ENCODE measurements around the gene SH2D1B.
"Not testable (repeated sequence)": the region's sequence is repeated elsewhere in the genome, so short reads cannot be mapped to it uniquely, and the experiment has no call there.

SH2D1B gene

DNA sequence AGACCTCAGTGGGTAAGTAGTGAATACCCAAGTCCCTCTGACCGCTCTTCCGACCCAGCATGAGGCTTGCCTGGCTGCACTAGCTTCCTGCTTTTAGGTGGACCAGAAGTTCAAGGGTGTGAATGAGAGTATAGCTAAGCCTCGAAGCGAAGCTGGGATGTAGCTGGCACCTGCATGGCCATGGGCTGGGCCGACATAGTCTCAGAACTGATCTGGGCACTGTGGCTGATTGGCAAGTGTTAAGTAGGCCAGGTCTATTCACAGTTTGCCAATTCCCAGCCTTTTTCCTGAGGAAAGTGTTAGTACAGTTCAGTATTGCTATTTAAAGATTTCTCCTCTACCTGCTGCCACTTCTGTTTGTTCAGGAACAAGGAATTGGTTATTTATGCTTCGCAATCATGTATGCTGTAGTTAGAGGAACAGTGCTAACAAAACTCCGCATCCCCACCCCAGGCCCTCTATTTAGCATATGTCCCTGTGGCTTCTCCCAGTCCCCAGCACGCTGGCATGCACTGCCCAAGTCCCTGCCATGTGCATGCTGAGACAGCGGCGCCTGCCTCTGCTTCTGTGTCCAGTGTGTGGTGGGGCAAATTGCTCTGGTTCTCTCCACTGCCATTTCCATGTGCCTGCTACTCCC is 51.6 kb downstream of the SH2D1B start:
- ATAC-seq: no peak

DNA sequence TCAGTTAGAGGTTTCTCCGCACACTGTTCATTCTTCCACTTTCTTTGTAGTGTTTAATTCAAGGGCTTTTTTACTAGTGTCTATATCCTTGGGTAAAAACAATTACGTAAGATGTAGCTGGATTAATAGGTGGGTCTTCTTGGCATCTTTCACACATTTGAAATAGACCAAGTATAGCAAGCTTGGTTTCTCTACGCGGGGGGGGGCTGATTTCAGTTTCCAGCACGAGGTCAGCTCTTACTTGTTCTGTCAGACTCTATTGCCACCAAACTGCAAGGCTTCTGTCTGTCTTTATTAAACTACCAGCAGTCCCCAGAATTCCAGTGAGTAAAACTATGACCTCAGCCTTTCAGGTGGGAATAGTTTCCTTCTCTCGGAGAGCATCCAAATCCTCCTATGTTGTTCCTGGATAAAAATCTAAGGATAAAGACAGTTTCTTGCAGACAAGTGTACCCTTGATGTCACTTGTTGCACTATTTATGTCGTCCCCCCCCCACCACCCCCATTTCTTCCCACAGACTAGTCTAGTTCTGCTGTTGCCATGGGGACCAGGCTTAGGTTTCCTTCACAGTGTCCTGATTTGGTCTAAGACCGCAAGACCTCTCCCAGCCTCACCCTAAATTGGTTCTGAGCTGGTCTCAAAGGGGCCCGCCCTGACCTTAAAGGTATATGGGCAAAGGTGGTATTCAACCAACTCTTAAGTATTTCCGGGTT is 52.3 kb downstream of the SH2D1B start:
- no peak for ATAC-seq

GRCh38 chr1:162358928-162359327 is 53.0 kb downstream of the SH2D1B start:
- no peak for ATAC-seq

GRCh38 chr1:162357681-162358266 is 54.2 kb downstream of the SH2D1B start:
- ATAC-seq: no peak

DNA sequence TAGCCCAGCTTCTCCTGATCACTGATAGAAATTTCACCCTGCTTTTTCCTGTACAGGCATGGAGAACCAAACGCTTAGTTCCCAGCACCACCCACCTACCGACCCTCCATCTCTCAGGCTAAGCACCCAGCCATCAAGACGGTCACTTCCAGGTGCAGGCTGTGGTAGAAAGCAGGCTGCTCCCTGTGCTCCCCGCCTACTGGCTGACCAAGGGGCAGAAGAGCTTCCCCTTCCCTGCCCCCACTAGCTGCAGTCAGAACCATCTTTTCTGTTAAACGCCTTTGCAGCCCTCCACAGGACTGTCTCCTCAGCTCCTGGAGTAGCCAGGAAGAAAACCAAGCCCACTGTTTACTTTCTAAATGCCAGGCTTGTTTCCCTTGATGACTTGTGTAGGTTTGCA is 58.2 kb downstream of the SH2D1B start:
- ATAC-seq: no peak

DNA sequence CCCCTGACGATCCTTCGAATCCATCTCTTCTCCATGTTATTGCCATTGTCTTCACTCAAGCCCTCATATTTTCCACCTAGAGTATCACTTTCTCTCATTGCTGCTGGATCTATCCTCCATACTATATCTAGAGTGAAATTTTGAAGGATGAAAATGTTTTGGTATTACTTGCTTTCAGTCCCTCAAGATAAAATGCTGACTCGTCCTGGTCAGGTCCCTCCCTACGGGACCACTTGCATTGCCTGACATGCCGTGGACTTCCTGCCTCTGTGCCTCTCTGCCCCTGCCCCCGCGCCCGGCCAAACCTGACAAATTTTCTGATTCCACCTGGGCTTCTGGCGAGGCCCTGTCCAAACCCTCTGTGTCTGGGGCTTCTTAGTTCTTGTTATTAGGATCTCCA is 58.9 kb downstream of the SH2D1B start:
- ATAC-seq: no peak

DNA sequence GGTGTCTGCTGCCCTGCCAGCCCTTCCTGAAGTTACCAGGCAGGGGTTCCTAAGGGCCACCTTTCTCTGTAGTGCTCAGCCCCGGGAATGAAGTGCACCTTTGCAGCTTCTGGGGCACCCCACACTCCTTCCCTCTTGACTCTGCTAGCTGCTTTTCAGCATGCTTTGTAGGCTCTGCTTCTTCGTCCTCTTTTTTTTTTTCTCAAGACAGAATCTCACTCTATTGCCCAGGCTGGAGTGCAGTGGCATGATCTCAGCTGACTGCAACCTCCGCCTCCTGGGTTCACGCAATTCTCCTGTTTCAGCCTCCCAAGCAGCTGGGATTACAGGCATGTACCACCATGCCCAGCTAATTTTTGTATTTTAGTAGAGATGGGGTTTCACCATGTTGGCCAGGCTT is 60.1 kb downstream of the SH2D1B start:
- not testable (repeated sequence) for ATAC-seq

DNA sequence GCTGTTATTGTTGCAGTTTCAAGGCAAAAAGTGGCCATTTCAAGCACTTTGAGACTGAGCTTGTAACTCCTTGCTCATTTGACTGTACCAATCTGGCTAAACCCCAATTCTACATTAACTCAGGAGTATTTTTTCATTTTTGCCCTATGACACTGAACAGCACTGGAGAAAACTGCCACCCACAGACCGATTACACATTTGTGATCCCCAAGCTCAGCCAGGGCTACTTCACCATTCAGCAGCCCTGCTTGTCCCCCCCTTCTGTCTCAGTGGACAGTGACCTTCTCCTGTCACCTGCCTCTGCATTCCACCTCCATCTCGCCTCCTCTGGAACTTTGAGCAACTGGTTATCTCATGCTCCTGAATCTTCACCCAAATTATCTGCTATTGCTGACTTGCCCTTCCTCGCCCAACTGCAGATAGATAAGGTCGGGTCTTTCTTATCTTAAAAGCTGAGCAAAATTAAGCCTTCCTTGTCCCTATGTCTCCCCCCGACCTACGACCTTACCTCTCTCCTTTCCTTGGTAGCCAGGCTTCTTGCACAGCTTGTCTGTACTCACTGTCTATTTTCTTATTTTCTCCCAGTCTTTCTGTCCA is 60.6 kb downstream of the SH2D1B start:
- ATAC-seq: no peak

- no peak for ATAC-seq
These were observed 62.2 kb downstream of the SH2D1B start for GRCh38 chr1:162349635-162350330.

DNA sequence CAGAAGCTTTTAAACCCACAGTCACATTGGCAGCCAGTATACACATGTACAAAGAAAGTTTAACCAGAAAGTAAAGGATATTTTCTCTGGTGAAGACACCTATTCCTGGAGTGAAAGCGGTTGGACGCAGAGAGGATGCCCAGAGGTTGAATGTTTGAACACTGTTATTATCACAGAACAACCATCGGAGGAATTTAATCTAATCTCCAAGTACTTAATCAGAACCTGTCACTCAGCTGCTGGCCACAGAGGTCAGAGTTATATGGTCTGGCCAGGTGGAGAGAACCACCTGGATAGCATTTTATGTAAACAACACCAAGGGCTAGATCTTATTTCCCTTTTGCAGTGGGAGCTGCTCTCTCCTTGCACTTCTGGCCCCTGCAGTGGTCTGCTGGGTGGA is 64.7 kb downstream of the SH2D1B start:
- ATAC-seq: no peak

Data from activated CD4-positive, CD25-positive, alpha-beta regulatory T cell treated with anti-CD3 and anti-CD28 coated beads, Interleukin-2, amount 50 U/mL, for 24 hours (primary cell).